ENCODE results near the gene AUTS2.

DNA sequence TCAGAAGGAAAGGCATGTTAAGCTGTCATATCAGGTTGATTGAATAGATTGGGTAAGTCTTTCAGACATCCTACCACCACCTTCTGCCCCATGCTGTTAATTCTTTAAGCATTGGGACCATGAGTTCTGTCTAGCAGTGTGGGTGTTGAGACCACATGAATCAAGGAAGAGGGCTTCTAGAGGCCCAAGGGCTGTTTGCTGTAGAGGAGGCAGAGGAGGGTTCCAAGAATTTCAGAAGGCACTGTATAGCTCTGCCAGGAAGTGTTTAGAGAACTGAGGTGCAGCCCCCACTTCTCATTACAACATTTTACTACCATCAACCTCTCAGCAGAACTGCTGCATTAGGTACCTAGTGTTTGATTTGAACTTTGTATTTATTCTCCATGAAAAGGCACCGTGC, 720.2 kb downstream of the AUTS2 start:
- no peak for TF ChIP-seq EZH2 (IDR thresholded peaks at IDR 0.05; ENCODE audit: low read depth, unreplicated experiment)
- TF ChIP-seq, protein P1, sequence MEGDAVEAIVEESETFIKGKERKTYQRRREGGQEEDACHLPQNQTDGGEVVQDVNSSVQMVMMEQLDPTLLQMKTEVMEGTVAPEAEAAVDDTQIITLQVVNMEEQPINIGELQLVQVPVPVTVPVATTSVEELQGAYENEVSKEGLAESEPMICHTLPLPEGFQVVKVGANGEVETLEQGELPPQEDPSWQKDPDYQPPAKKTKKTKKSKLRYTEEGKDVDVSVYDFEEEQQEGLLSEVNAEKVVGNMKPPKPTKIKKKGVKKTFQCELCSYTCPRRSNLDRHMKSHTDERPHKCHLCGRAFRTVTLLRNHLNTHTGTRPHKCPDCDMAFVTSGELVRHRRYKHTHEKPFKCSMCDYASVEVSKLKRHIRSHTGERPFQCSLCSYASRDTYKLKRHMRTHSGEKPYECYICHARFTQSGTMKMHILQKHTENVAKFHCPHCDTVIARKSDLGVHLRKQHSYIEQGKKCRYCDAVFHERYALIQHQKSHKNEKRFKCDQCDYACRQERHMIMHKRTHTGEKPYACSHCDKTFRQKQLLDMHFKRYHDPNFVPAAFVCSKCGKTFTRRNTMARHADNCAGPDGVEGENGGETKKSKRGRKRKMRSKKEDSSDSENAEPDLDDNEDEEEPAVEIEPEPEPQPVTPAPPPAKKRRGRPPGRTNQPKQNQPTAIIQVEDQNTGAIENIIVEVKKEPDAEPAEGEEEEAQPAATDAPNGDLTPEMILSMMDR (conservative IDR thresholded peaks at IDR 0.05; ENCODE audit: low read depth in 2 of 2): no peak
- TF ChIP-seq POLR2AphosphoS5 (IDR thresholded peaks at IDR 0.05; ENCODE audit: low read depth): no peak
- no peak for TF ChIP-seq CREB1 (CRISPR knock-in tag; IDR thresholded peaks at IDR 0.05; ENCODE audit: low read depth)
- TF ChIP-seq JUNB (IDR thresholded peaks at IDR 0.05; ENCODE audit: unreplicated experiment): no peak
- no peak for TF ChIP-seq NANOG (IDR thresholded peaks at IDR 0.05; ENCODE audit: borderline replicate concordance)
- TF ChIP-seq, protein P2, sequence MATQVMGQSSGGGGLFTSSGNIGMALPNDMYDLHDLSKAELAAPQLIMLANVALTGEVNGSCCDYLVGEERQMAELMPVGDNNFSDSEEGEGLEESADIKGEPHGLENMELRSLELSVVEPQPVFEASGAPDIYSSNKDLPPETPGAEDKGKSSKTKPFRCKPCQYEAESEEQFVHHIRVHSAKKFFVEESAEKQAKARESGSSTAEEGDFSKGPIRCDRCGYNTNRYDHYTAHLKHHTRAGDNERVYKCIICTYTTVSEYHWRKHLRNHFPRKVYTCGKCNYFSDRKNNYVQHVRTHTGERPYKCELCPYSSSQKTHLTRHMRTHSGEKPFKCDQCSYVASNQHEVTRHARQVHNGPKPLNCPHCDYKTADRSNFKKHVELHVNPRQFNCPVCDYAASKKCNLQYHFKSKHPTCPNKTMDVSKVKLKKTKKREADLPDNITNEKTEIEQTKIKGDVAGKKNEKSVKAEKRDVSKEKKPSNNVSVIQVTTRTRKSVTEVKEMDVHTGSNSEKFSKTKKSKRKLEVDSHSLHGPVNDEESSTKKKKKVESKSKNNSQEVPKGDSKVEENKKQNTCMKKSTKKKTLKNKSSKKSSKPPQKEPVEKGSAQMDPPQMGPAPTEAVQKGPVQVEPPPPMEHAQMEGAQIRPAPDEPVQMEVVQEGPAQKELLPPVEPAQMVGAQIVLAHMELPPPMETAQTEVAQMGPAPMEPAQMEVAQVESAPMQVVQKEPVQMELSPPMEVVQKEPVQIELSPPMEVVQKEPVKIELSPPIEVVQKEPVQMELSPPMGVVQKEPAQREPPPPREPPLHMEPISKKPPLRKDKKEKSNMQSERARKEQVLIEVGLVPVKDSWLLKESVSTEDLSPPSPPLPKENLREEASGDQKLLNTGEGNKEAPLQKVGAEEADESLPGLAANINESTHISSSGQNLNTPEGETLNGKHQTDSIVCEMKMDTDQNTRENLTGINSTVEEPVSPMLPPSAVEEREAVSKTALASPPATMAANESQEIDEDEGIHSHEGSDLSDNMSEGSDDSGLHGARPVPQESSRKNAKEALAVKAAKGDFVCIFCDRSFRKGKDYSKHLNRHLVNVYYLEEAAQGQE (IDR thresholded peaks at IDR 0.05; ENCODE audit: unreplicated experiment): no peak
- TF ChIP-seq EZH2phosphoT487 (IDR thresholded peaks at IDR 0.05; ENCODE audit: unreplicated experiment): no peak
- TF ChIP-seq ZNF114 (CRISPR knock-in tag; IDR thresholded peaks at IDR 0.05): no peak
- TF ChIP-seq ZNF331 (CRISPR knock-in tag; IDR thresholded peaks at IDR 0.05; ENCODE audit: low read depth): no peak
- no peak for TF ChIP-seq STAT1 (IDR thresholded peaks at IDR 0.05; ENCODE audit: unreplicated experiment)
- TF ChIP-seq, protein P3, sequence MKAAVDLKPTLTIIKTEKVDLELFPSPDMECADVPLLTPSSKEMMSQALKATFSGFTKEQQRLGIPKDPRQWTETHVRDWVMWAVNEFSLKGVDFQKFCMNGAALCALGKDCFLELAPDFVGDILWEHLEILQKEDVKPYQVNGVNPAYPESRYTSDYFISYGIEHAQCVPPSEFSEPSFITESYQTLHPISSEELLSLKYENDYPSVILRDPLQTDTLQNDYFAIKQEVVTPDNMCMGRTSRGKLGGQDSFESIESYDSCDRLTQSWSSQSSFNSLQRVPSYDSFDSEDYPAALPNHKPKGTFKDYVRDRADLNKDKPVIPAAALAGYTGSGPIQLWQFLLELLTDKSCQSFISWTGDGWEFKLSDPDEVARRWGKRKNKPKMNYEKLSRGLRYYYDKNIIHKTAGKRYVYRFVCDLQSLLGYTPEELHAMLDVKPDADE (IDR thresholded peaks at IDR 0.05): no peak
- TF ChIP-seq, protein P4, sequence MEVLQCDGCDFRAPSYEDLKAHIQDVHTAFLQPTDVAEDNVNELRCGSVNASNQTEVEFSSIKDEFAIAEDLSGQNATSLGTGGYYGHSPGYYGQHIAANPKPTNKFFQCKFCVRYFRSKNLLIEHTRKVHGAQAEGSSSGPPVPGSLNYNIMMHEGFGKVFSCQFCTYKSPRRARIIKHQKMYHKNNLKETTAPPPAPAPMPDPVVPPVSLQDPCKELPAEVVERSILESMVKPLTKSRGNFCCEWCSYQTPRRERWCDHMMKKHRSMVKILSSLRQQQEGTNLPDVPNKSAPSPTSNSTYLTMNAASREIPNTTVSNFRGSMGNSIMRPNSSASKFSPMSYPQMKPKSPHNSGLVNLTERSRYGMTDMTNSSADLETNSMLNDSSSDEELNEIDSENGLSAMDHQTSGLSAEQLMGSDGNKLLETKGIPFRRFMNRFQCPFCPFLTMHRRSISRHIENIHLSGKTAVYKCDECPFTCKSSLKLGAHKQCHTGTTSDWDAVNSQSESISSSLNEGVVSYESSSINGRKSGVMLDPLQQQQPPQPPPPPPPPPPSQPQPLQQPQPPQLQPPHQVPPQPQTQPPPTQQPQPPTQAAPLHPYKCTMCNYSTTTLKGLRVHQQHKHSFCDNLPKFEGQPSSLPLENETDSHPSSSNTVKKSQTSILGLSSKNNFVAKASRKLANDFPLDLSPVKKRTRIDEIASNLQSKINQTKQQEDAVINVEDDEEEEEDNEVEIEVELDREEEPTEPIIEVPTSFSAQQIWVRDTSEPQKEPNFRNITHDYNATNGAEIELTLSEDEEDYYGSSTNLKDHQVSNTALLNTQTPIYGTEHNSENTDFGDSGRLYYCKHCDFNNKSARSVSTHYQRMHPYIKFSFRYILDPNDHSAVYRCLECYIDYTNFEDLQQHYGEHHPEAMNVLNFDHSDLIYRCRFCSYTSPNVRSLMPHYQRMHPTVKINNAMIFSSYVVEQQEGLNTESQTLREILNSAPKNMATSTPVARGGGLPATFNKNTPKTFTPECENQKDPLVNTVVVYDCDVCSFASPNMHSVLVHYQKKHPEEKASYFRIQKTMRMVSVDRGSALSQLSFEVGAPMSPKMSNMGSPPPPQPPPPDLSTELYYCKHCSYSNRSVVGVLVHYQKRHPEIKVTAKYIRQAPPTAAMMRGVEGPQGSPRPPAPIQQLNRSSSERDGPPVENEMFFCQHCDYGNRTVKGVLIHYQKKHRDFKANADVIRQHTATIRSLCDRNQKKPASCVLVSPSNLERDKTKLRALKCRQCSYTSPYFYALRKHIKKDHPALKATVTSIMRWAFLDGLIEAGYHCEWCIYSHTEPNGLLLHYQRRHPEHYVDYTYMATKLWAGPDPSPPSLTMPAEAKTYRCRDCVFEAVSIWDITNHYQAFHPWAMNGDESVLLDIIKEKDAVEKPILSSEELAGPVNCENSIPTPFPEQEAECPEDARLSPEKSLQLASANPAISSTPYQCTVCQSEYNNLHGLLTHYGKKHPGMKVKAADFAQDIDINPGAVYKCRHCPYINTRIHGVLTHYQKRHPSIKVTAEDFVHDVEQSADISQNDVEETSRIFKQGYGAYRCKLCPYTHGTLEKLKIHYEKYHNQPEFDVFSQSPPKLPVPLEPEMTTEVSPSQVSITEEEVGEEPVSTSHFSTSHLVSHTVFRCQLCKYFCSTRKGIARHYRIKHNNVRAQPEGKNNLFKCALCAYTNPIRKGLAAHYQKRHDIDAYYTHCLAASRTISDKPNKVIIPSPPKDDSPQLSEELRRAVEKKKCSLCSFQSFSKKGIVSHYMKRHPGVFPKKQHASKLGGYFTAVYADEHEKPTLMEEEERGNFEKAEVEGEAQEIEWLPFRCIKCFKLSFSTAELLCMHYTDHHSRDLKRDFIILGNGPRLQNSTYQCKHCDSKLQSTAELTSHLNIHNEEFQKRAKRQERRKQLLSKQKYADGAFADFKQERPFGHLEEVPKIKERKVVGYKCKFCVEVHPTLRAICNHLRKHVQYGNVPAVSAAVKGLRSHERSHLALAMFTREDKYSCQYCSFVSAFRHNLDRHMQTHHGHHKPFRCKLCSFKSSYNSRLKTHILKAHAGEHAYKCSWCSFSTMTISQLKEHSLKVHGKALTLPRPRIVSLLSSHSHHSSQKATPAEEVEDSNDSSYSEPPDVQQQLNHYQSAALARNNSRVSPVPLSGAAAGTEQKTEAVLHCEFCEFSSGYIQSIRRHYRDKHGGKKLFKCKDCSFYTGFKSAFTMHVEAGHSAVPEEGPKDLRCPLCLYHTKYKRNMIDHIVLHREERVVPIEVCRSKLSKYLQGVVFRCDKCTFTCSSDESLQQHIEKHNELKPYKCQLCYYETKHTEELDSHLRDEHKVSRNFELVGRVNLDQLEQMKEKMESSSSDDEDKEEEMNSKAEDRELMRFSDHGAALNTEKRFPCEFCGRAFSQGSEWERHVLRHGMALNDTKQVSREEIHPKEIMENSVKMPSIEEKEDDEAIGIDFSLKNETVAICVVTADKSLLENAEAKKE (CRISPR knock-in tag; IDR thresholded peaks at IDR 0.05): no peak

Data from GM23338 (cell line).